GM10266 (cell line): ENCODE measurements around the gene CELF2.

Source experiments
- DNase-seq: peaks from one replicate; pipeline ENCODE4 v3.0.0; 2012; ENCODE audit errors: extremely low spot score
- CTCF ChIP-seq: IDR thresholded peaks from 2 replicates; pipeline ENCODE4 v1.5.1; 2012; ENCODE audit warnings: mild to moderate bottlenecking, low read depth; ENCODE audit not compliant: control insufficient read depth, insufficient read depth; ENCODE audit errors: missing control alignments

The CELF2 gene

DNA sequence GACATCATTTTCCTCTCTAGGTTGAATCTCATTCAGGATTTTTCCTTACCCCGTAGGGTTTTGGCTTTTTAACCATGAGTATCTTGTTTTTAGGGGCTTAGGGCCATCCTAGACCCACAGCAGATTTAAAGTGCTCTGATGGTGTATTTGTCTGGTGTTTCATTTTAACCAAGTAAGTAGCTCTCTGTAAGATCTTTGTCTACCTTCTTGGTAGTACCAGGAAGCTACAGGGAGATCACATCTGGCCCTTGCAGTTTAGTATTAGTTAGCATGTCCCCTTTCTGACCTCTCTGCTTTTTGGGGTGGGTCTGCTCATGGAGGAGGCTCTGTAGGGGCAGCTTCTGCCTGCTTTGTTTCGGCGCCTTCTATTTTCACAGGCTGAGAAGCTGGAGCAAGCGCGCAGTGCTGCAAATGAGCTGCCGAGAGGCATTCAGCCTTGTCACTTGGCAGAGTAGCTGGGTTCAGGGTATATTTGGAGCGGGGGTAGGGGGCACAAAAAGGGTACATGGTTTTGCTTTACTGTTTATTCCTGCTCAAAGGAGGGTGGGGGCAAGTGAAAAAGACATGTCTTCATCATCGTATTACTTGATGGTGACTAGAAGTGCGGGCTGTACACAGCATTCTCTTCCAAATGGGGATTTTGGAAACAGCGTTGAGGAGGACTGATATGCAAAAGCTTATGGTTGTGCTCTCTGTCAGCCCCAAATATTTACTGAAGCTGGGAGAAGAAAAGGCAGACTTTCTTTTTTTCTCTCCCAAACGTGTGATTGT is 146.3 kb downstream of the CELF2 start:
- TF ChIP-seq CTCF, result no peak
- no peak for DNase-seq

GRCh38 chr10:11164551-11164802 is 146.8 kb downstream of the CELF2 start:
- no peak for TF ChIP-seq CTCF
- DNase-seq, result no peak

DNA sequence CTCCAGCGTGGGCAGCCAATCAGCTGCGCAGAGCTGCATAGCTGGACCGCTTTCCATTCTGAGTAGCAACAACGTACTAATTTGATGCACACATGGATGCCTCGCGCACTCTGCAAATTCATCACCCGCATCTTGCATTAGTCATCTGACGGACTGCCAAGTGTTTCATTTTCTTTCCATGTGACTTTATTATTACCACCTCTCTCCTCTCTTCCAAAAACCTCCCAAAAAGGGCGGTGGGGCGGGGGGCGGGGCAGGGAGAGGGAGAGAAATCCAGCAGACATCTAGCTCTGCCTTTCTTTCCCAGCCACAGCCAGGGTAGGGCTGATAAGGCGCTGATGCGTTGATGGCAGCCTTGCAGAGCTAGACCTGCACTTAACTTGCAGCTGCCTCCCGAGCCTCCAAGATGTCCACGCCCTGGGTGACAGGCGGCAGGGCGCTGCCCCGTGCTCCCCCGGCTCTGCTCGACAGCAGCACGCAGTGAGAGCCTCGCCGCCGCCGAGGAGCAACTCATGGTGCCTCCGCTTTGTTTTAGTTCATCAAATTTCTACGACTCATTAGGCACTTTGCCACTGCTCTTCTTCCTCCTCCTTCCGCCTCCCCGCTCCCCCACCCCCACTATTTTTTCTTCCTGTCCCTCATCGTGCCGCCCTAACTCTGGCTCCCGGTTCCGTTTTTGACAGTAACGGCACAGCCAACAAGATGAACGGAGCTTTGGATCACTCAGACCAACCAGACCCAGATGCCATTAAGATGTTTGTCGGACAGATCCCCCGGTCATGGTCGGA is 147.3 kb downstream of the CELF2 start:
- no peak for TF ChIP-seq CTCF
- peak; percentile 74 for DNase-seq

- peak; percentile 78 for DNase-seq
- peak; percentile 61 for TF ChIP-seq CTCF
Measured at GRCh38 chr10:11165591-11166543, 148.2 kb downstream of the CELF2 start.

GRCh38 chr10:11166550-11166949 is 148.9 kb downstream of the CELF2 start:
- DNase-seq, result no peak
- no peak for TF ChIP-seq CTCF

- DNase-seq, result no peak
- TF ChIP-seq CTCF, result no peak
Measured at GRCh38 chr10:11167233-11167966, 149.7 kb downstream of the CELF2 start.
